AG10803 (cell line): ENCODE measurements around the gene CDC25C.

Experiments used
- DNase-seq: peaks from one replicate; pipeline ENCODE4 v3.0.0; 2010; ENCODE audit warnings: low read depth
- H3K4me3 ChIP-seq: 2 replicates; pipeline ENCODE4 v1.5.1; 2011; ENCODE audit warnings: mild to moderate bottlenecking, low read length, control low read depth
- TF ChIP-seq, protein P1 (sequence below): conservative IDR thresholded peaks from 2 replicates; pipeline ENCODE4 v1.5.1; 2011; ENCODE audit warnings: mild to moderate bottlenecking, low read length, control low read depth, inconsistent platforms

Gene CDC25C

DNA sequence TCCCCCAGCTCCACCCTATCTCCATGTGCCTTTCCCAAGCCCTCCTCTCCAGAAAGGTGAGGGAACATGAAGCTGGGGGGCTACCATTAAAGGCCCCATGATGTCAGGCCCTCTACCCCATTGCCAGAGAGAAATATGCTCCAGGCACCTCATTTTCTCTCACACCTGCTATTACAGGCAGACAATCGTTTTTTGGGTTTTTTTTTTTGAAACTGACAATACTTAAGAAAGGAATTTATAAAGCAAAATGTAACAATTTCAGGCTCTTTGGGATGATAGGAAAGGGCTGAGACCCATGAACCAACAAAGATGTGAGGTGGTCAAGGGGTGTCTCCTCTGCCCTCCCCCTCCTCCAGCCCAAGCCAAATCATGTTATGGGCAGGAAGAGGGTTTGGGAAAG lies 55.7 kb downstream of the CDC25C start:
- no peak for DNase-seq
- no peak overlapping the region for H3K4me3 ChIP-seq
- TF ChIP-seq, protein P1, sequence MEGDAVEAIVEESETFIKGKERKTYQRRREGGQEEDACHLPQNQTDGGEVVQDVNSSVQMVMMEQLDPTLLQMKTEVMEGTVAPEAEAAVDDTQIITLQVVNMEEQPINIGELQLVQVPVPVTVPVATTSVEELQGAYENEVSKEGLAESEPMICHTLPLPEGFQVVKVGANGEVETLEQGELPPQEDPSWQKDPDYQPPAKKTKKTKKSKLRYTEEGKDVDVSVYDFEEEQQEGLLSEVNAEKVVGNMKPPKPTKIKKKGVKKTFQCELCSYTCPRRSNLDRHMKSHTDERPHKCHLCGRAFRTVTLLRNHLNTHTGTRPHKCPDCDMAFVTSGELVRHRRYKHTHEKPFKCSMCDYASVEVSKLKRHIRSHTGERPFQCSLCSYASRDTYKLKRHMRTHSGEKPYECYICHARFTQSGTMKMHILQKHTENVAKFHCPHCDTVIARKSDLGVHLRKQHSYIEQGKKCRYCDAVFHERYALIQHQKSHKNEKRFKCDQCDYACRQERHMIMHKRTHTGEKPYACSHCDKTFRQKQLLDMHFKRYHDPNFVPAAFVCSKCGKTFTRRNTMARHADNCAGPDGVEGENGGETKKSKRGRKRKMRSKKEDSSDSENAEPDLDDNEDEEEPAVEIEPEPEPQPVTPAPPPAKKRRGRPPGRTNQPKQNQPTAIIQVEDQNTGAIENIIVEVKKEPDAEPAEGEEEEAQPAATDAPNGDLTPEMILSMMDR, result no peak

DNA sequence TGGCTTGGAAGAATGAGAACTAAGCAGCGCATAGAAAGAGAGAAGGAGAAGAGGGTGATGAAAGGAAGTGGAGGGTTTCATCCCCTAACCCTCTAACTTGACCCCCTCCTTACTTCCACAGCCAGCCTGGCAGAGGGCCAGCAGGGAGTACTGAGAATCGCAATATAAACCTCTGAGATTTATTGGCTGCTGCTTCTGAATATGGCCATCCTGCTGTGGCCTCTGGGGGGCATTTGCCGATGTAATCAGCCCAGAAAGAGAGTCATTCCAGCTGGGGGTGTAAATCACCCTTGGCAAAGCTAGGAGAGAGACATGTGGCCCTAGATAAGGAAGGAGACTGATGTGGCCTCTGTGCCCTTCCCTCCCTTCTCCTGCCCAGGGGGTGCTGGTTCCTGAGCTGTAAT lies 56.2 kb downstream of the CDC25C start:
- no peak for DNase-seq
- H3K4me3 ChIP-seq, result no peak overlapping the region
- TF ChIP-seq, protein P1, result no peak

DNA sequence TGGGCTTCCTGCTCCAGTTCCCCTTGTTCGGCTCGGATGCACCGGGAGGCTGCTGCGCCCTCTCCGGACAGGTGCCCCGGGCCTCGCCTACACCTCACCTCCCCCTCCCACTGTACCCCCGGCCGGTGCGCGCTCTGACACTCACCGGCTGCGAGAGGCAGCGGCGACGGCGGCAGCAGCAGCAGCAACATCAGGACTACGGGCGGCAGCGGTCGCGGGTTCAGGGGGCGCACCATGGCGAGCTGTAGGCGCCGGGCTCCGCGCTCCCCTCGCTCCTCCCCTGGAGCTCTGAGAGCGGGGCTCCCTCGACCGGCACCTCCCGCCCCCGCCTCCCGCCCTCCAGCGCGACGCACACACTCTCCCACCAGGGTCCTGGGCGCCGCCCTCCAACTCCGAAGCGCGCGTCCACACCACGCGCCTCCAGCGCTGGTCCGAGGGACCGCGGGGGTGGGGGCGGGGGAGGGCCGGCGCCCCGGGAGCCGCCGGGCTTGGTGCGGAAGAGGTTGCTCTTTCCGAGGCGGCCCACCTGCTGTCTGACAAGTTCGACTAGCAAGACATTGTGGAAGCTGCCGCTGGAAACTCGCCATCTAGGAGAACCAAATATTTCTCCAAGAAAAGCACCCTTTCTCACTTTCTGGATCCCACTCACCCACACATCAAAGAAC lies 57.3 kb downstream of the CDC25C start, which contains the start of gene GFRA3:
TSS of gene GFRA3 (minus strand) at position 433 of the 665 bp plus-strand sequence. CDS start at position 236, 197 bp downstream.
- no peak for DNase-seq
- TF ChIP-seq, protein P1, result no peak
- peak within 1 kb of the TSS; percentile 30 for H3K4me3 ChIP-seq

DNA sequence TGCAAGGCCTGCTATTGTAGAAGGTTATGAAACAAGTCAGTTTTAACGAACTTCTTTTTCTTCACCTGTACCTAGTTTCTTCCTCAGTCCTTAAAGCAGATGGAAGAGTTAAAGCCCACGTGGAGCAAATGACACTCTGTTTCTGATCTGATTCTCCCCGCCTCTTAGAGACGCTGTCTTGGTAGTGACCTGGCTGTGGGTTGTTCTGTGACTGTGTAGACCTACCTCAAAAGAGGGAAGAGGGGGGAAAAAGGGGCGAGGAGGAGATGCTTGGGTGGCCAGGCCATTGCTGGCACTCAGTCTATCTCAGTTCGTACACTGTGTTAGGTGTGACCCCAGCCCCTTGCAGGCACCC lies 57.8 kb downstream of the CDC25C start:
- no peak for DNase-seq
- peak overlapping the region; percentile 30 for H3K4me3 ChIP-seq
- TF ChIP-seq, protein P1, result no peak

DNA sequence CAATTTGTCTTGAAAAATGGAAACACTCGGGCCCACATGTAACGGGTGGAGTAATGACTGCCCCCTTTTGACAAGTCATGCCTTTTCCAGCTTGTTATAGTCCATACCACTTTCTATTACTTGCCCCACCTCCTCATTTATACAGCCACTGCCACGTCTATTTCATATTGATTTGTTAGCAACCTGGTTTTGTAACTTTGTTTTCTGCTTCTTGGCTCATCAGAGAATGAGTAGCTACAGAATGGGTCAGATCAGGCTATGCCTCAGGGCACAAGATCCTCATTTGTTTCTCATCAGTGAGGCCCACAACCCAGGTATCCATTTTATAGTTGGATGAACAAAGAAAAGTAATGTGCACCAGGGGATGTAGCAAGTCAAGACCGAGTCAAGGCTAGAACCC lies 58.9 kb downstream of the CDC25C start:
- H3K4me3 ChIP-seq, result no peak overlapping the region
- TF ChIP-seq, protein P1, result no peak
- no peak for DNase-seq

DNA sequence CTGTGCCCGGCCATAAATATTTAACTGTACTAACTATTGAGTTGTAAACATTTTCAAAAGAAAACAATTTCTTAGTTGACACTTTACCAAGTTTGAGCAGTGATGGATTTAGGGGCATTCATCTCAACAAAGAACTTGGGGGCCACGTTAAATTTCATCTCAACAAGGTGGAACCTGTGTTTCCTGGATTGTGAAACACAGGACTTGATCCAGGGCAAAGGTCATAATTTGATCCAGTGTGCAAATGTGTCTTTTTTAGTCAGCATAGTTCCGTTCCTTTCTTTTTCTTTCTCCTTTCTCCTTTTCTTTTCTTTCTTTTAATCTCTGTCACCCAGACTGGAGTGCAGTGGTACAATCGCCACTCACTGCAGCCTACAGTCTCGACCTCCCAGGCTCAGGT lies 60.3 kb downstream of the CDC25C start:
- no peak for DNase-seq
- TF ChIP-seq, protein P1, result no peak
- H3K4me3 ChIP-seq, result no peak overlapping the region

DNA sequence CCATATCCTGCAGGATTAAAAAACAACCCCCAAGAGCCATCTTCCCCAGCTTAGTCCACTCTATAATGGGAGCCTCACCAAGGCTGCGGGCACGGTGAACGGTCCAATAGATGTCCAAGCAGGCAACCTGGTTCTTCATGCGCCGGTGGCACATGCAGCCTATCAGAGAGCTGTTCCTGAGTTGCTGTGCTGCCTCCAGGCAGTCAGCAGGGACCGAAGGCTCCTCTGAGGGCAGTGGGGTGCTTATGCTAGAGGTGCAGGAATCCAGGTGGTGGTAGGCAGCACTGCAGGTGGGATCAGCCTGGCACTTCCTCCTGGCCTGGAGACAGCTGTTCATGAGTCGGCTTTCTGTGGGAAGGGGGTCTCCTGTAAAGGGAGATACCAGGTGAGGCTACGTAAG lies 67.4 kb downstream of the CDC25C start:
- H3K4me3 ChIP-seq, result no peak overlapping the region
- DNase-seq, result no peak
- TF ChIP-seq, protein P1, result no peak
